Hematopoietic multipotent progenitor cell treated with erythropoietin and hydrocortisone succinate and interleukin-3 and kit ligand, for 8 days (in vitro differentiated cells): ENCODE data around the gene TMEM255B.
"Not testable (repeated sequence)": the region's sequence is repeated elsewhere in the genome, so short reads cannot be mapped to it uniquely, and the experiment has no call there.

Source experiments
- DNase-seq: peaks from one replicate; pipeline ENCODE4 v3.0.0-alpha.2; 2015

The TMEM255B gene

DNA sequence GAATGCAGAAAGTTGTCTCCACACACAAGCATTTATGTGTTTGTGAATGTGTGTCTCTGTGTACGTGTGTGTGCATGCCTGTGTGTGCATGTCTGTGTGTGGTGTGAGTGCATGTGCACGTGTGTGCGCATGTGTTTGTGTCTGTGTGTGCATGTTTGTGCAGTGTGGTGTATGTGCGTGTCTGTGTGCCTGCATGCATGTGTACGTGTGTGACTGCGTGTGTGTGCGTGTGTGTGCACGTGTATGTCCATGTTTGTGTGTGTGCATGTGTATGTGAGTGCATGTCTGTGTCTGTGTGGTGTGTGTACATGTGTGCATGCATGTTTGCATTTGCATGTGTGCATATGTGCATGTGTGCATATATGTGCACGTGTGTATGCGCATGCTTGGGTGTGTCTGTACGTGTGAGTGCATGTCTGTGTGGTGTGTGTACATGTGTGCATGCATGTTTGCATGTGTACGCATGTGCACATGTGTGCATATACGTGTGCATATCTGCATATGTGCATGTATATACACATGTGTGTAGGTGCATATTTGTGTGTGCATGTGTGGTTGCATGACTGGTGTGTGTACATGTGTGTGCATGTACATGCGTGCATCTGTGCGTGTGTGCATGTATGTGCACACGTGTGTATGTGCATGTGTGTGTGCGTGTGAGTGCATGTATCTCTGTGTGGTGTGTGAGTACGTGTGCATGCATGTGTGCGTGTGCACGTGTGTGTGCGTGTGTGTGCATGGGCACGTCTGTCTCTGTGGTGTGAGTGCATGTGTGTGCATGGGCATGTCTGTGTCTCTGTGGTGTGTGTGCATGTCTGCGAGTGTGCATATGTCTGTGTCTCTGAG is 8.2 kb upstream of the TMEM255B start:
- no peak for DNase-seq

- DNase-seq = no peak
Measured at GRCh38 chr13:113751491-113751890, 7.5 kb upstream of the TMEM255B start.

DNA sequence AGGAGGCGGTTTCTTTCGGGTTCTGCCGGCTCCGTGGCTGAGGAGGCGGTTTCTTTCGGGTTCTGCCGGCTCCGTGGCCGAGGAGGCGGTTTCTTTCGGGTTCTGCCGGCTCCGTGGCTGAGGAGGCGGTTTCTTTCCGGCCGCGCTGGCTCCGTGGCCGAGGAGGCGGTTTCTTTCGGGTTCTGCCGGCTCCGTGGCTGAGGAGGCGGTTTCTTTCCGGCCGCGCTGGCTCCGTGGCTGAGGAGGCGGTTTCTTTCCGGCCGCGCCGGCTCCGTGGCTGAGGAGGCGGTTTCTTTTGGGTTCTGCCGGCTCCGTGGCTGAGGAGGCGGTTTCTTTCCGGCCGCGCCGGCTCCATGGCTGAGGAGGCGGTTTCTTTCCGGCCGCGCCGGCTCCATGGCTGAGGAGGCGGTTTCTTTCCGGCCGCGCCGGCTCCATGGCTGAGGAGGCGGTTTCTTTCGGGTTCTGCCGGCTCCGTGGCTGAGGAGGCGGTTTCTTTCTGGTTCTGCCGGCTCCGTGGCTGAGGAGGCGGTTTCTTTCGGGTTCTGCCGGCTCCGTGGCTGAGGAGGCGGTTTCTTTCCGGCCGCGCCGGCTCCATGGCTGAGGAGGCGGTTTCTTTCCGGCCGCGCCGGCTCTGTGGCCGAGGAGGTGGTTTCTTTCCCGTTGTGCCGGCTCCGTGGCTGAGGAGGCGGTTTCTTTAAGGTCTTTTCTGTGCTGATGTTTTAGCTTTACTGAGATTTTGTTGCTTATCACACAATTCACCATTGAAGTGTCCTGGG is 6.6 kb upstream of the TMEM255B start:
- DNase-seq = not testable (repeated sequence)

- DNase-seq = no peak
Measured at GRCh38 chr13:113753171-113753570, 5.9 kb upstream of the TMEM255B start.

DNA sequence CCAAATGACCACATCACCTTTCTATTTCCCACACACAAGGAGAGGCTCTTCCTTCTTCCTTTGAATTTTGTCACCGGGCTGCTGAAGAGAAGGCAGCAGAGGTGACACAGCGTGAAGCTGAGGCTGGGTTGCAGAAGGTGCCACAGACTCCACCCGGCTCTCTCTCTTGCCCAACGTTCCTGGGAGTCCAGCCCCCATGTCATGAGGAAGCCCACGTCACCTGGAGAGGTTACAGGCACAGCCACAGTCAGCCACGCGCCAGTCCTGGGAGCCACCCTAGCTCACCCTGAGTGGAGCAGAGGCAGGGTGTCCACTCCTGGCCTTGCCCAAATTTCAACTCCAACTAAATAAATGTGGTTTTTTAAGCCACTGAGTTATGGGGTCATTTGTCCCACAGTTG is 4.8 kb upstream of the TMEM255B start:
- DNase-seq = no peak

- no peak for DNase-seq
Measured at GRCh38 chr13:113754691-113755090, 4.3 kb upstream of the TMEM255B start.

GRCh38 chr13:113756441-113757097 is 2.5 kb upstream of the TMEM255B start:
- DNase-seq = no peak

- DNase-seq = no peak
Measured at GRCh38 chr13:113759525-113760137, 605 bp downstream of the TMEM255B start.

DNA sequence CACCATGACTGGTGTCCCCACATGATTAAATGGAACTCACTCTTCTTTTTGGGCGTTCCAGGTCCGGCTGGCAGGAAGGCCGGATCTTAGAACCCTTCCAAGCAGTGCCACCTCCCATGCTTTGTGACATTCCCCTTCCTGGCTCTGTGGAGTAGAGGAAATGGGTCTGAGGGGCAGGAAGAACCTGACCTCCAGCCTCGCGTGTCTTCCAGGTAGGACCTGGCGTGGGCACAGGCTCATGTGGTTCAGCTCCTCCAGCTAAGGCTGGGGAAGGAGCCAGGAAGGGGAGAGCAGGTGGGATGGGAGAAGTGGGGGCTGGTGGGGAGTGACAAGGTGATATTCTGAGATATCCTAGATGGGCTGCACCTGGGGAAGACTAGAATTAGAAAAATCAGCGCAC is 2.1 kb downstream of the TMEM255B start:
- no peak for DNase-seq

GRCh38 chr13:113762075-113762474 is 3.0 kb downstream of the TMEM255B start:
- DNase-seq = no peak

- no peak for DNase-seq
Measured at GRCh38 chr13:113762538-113762937, 3.5 kb downstream of the TMEM255B start.

- DNase-seq = no peak
Measured at GRCh38 chr13:113763254-113763653, 4.2 kb downstream of the TMEM255B start.

GRCh38 chr13:113763961-113764792 is 5.2 kb downstream of the TMEM255B start:
- DNase-seq = no peak

DNA sequence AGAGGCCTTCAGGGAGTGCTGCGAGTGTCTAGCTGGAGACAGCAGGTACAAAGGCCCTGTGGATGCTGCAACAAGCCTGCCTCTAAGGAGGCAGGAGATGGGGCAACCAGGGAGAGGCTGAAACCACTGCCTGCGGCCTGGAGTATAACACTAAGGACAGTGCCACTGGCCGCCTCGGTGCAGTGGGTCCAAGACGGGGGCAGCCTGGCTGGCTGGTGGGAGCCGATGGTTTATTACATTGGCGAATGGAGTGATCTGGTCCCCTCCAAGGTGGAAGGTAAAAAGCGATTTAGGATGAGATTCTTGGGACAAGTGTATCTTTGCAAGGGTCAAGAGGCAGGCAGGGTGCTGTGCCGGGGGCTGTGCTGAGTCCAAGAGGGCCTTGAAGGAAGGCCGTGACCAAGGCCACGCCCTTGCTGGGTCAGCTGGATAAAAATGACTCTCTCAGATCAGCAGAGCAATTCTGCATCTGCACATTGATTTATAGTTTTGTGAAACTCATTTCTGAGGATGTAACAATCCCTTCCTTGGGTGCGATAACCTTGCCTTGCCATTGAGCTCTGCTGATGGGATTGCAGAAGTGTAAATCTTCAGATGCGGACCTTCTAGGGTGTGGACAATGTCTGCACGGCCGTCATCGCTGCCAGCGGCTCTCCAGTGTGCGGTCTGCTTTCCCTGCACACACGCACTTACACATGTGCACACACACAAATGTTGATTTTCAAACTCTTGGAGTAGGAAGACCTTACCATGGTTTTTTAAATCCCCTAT is 6.0 kb downstream of the TMEM255B start:
- no peak for DNase-seq

GRCh38 chr13:113765564-113765910 is 6.5 kb downstream of the TMEM255B start:
- DNase-seq = peak; percentile 27

DNA sequence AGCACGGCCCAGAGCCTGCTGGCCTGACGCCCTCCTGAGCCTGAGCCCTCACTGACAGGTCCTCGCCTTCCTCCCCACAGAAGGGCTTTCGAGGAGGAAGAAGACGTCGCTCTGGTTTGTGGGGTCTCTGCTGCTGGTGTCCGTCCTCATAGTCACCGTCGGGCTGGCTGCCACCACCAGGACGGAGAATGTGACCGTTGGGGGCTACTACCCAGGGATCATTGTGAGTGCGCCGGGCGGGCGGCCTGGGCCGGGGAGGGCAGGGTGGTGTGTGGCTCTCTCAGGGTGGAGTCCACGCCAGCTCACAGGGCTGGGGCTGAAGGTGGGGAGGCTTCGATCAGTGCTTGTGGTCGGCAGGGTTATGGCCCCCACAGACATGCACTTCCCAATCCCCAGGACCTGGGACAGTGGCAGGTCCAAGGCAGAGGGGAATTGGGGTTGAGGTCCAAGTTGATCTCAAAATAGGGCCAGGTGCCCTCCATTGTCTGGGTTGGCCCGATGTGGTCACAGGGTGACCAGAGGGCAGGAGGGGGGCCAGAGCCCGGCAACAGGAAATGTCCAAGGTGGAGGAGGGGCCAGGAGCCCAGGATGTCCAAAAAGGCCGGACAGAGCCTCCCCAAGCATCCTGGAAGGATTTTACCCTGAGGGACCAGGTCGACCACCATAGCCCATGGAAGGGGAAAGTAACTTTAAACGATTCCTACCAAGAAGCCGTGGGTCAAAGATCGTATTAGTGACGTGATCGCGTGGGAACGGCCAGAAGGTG is 7.2 kb downstream of the TMEM255B start:
- no peak for DNase-seq

- DNase-seq = no peak
Measured at GRCh38 chr13:113767366-113767765, 8.3 kb downstream of the TMEM255B start.

GRCh38 chr13:113768018-113768905 is 9.2 kb downstream of the TMEM255B start:
- no peak for DNase-seq

DNA sequence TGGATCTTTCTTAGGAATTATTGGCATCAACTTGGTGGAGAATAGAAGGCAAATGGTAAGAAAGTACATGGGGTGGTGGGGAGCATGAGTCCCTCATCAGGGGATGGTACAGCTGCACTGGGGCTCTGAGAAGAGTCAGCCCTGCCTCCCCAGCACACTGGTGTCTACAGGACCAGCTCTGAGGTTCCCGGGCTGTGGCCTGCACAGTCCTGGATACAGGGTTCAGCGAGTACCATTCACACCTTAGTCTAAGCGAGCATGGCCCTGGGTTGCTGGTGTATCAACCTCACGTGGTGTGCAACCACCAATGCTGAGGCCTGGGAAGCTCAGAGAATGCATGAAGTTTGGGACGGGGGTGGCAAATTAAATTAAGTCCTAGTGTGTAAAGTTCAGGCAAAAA is 10.1 kb downstream of the TMEM255B start:
- no peak for DNase-seq

- no peak for DNase-seq
Measured at GRCh38 chr13:113769881-113770280, 10.9 kb downstream of the TMEM255B start.
